ENCODE results near the gene CCDC71.
A peak's percentile ranks its signal among the peaks of the same experiment; 100 is the strongest.

The CCDC71 gene

DNA sequence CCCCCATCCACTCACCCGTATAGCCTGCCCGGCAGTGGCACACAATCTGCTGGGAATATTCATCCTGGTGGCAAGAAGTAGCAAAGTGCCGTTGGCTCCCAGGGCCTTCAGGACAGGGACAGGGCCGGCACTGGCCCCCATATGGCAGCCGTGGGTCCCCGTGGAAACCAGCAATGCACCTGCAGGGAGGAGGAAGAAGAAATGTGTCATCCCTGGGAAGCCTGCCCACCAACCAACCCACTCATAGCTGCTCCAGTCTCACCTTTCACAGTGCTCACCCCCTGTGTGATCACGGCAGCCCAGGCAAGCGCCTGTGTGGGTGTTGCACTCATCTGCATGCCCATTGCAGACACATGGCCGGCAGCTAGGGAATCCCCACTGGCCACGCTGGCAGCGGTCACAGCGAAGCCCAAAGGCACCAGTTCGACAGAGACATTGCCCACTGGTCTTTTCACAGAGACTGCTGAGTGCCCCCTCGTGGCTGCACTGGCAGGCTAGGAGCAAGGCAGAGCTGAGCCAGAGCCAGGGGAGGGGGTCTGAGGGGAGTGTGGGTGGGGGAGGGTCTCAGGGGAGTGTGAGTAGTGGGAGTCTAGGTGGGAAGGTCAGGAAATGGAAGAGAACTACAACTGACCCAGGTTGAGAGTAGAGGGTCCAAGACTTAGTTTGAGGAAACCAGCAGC is 41.0 kb downstream of the CCDC71 start:
- no peak for DNase-seq

DNA sequence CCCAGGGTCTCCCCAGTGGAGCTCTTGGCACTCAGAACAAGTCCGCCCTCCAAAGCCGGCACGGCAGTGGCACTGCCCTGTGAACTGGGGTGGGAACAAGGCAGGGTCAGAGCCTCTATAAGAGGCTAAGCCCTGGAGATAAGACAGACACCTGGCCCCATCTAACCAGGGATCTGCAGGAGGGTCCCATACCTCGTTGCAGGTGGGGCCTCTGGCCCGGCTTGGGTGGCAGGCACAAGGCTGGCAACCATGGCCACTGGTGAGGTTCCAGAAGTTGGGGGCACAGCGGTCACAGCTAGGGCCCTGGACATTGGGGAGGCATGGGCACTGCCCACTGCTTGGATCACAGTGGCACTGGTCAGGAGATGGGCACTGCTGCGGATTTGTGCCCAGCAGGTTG is 41.9 kb downstream of the CCDC71 start:
- DNase-seq = no peak

DNA sequence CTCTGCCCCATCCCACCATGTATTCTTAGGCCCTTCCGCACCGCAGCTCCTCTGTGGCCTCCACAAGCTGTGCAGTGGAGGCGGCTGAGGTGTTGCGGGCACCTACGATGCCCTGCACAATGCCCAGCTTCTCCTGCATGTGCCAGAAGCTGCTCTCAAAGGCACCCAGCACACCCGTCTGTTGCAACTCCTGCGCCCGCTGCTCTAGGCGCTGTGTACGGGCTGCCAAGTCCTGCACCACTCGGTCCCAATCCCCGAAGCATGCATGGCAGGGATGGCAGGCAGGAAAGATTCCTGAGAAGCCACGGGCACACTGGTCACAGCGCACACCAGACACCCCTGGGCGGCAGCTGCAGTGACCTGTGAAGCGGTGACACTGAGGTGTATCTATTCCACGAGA is 42.4 kb downstream of the CCDC71 start:
- DNase-seq = no peak

DNA sequence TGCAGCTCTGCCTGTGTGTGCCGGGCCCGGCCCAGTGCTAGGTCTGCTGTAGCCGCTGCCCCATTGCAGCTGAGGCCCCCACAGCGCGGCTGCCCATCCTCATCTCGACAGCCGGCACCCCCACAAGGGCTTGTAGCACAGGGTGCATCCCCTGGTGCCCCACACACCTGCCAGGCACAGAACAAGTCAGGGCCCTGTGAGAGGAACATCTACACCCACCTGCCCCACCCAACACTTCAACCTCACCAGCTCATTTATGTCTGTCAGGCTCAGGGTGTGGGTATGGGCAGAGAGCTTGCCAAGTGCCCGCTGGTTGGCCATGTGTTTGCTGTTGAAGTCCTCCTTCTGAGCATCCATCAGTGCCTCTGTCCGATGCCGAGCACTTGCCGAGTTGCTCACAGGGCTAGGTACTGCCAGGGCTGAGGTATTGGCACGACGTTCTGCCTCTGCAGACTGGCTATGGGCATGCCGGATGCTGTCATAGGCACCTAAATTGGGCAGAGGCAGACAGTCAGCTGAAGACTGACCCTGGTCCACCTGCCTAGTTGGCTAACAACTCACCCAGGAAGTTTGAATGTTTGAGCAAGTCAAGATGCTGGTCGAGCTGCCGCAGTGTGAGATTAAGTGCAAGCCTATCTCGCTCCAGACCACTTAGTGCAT is 43.1 kb downstream of the CCDC71 start:
- DNase-seq = no peak

DNA sequence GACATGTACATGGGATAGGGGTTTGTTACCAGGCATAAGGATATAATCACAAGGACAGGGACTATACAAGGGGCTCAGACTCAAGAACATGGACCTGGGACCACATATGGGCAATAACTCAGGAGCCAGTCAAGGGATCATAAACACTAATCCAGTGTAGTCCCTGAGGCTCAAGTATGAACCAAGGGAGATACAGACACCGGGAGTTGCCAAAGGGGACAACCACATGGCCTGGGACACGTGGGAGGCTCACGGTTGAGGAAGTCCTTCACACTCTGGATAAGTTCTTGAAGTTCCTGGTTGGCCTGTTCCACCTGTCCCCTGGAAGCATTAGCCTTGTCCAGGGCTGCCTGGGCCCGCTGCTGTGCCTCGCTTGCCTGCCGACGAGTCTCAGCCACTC is 43.7 kb downstream of the CCDC71 start:
- no peak for DNase-seq

DNA sequence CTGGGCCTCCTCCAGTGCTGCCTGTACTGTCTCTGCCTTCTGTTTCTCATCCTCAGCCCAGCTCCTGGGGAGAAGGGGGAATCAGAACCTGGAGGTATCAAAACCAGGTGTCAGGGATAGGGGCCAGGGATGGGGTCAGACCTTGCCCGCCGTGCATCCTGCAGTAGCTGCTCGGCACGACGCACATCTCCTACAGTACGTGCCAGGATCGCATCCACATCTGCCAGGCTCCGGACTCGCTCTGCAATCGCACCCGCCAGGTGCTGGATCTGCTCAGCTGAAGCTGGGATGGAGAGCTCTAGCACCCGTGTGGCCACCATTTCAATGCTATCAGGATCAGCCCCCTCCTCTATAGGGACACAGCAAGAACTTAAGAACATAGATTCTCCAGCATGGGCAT is 44.1 kb downstream of the CCDC71 start:
- no peak for DNase-seq

DNA sequence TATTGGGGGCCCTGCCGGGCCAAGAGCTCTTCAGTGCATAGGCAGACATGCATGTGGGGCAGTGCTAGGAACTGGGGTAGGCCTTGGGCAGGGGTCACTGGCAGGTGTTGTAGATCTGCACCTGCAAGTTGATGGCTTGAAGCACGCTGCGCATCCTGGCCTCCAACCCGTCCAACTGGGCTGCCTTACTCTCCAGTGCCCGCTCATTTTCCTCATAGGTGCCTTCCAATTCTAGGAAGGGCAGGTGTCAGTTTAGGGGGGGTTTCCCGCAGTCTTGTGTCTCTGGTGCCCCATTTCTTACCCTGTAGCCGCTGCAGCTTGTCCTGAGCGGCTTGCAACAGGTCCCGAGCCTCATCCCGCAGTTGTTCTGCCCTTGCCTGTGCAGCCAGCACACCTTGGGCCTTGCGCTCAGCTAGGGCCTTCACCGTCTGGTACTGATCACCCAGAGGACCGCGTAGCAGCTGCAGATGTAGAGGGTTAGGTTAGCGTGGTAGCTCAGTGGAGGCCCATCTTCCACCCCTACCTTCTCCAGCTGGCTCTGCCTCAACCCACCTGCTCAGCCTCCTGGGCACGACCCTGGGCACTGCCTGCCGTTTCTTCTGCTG is 44.9 kb downstream of the CCDC71 start:
- no peak for DNase-seq

DNA sequence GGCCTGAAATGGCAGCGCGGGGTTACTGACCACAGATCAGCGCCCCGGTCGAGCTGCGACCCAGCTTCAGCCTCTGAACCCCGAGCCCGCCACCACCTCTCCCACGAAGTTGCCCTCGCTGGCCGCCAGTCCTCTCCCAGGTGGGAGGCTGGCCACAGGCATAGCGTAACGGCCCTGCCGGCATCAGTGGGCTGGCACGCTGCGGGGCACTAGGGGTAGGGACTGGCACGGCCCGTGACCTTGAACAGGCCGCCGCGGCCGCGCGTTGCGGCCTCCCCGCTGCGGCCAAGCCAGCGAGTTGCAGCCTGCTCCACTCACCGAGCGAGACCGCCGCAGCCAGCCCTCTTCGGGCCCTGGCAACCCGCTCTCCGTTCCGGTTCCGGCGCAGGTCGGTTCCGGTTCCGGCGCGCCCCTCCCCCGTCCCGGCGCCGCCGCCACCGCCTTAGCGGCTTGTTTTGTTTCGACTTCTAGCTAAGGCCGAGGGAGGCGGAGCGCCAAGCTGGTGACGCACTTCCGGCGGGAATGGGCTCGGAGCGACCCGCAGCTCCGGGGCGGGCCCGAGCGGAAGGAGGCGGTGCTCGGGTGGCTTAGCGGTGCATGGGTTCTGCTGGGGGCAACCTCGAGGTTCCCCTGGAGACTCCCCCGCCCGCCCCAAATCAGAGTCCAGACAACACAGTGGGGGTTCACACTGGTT is 45.5 kb downstream of the CCDC71 start, which contains the start of gene USP19:
Gene USP19, minus strand, starts transcription at position 386 of the 694 bp plus-strand sequence. CDS start 1,678 bp downstream, outside the sequence.
- peak; percentile 88 for DNase-seq

DNA sequence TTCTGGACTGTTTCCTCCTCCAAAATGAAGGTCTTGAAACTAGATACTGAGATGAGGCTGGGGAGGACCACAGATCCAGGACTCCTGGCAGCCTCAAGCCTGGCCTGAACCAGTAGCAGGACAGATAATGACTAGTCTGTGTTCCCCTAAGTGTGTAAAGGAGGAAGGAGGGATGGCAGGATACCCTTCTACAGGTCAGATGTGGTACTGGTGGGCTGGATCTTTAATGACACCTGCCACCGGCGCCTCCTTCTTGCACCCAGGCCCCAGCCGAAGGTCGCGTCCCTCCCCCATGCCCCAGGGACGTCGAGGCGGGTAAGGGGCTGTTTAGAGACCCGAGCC is 46.1 kb downstream of the CCDC71 start:
- no peak for DNase-seq

DNA sequence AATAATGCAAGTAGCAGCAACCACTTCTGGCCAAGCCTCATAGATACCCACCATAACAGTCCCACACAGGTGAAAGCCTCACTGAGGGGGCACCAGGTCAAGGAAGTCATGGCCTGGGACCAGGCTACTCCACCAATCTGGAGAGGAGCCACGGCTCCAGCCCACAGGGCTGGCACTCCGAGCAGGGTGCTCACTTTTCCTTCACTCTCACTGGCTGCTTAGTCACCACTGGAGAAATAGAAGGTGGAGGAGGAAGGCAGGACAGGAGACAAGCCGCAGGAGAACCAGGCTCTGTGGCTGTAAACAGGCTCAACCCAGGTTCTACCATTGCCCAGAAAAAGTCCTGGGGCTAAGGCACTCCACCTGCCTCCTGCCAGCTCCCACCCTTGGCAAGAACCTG is 46.7 kb downstream of the CCDC71 start:
- DNase-seq = no peak

DNA sequence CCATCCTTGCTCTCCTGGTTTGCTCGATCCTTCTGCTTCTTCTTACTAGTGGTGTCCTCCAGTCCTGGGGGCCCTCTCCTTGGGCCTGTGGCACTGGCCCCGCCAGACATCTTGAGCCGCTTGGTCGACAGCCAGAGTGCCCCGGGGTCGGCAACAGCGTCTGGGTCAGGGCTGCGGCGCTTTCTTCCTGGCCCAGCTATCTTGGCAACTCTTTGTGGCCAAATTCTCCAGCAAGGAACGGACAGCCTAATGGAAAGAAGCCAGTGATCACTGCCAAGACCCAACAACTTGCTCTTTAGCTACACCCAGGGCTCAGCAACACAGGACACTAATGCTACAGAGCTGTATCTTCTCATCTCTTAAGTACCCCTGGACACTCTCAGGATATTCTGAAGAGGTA is 47.1 kb downstream of the CCDC71 start:
- no peak for DNase-seq
